GM21528 (cell line): Measurements from ENCODE around the gene SRSF1.
A peak's percentile ranks its signal among the peaks of the same experiment; 100 is the strongest.
"Not testable (repeated sequence)": the region's sequence is repeated elsewhere in the genome, so short reads cannot be mapped to it uniquely, and the experiment has no call there.

ENCODE experiments used
- ATAC-seq: cut with Tn5 transposase; IDR thresholded peaks from one replicate; pipeline ENCODE4 v1.9.1; 2021; ENCODE audit warnings: mild to moderate bottlenecking, moderate library complexity; ENCODE audit not compliant: unreplicated experiment, low FRiP score

SRSF1 gene

DNA sequence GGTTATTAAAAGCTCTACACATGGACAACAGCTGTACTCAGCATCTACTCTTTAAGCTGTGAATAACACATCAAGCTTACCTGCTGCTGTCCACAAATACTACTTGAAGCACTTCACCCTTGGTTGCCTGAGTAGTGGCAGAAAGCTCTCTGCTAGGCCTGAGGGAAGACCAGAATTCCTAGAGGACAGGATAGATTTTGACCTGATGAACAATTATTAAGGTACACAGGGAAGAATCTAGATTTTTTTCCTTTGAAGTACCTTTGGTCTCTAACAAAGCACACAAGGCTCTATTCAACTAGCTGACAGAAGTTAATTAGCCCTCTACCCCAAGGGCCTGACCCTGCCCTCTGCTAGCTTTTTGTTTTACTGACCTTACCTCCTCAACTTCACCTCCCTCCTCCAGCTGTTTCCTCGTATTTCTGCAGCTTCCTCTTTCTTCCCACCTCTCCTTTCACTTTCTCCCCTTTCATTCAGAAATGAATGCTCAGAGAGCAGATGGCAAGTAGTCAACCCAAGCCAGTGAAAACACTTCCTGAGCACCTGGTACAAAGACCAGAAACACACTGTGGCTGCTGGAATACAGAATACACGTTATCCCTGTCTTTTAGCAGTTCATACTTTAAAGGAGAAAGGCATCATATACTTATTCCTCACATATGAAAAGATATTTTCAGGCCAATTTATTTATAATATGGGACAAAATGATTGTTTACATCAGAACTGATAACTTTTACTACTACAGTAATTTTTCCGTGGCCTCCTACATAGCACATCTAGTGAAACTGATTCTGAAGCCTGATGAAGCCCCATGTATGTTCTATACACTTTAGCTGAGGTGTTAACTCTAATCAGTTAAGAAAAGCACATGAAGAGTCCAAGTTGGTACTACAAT is 13.3 kb downstream of the SRSF1 start:
- no peak for ATAC-seq

DNA sequence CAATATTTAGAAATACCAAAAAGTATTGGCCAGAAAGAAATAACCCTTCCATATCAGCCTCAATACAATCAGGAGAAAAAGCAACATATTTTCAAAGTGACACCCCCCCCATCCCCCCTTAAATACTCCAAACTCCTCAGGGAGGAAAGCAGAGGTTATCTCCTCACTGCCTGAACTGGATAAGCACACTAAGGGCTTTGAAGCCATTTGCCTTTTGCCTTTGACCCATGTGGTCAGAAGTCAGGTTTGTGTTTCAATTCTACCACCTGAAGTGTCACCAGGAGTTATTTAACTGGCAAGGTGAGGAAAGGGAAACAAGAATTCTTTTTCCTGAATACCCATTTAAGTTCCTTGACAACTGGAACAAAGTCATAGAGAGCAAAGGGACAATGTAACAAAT is 15.5 kb downstream of the SRSF1 start:
- no peak for ATAC-seq

DNA sequence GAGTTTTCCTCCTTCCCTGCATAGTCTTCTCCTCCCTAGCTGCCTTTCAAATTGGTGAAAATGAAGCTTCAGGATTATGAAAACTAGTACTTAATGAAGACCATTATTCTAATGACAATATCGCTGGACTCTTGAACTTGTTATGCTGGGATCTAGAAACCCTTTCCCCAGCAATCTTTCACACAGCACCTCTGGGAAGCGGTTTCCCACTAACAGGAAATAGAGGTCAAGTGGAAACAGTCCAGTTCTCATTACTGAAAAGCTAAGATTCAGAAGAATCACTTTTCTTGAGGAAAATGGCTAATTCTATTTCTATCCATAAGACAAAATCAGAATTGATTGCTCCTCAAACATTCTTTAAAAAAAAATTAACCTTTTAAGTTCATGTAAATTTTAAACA is 17.0 kb downstream of the SRSF1 start:
- no peak for ATAC-seq

DNA sequence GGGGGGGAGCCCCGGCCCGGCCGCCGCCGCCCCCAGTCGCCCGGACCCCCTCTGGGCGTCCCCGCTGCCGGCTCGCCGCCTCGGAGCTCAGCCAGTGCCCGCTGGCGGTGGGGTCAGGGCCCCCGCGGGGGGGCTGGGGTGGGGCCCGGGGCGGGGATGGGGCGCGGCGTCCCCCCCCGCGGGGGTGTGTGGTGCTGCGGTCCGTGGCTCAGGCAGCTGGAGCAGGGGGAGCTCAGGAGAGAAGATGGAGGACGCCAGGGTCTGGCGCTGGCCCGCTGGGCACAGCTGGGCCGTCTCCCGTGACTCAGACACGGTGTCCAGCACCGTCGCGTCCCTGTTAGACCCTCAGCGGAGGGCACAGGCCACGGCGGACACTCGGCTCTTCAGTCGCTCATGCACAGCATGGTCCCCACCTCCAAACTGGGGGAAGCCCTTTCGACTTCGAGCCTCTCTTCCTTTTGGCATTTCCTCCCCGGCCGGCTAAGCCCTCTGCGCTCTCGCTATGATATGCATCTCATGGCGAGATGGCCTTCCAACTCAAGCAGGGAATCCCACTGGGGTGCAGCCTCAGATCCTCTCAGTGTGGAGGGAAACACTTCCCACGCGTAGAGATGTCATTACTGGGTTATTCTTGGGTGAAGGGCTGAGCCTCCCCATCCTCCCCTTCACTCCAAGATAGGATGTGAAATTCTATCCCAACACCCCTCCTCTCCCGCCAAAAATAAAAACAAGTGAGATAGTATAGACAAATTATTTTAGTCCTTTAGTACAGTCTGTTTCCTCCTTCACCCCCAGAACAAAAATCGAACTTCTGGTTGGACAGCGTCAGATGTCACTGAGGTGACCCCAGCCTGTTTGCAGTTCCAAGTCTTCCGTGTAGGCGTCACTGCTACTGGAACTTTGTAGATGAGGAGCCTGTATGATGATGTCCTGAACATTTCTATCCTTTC is 18.5 kb downstream of the SRSF1 start:
- ATAC-seq, result peak; percentile 74

DNA sequence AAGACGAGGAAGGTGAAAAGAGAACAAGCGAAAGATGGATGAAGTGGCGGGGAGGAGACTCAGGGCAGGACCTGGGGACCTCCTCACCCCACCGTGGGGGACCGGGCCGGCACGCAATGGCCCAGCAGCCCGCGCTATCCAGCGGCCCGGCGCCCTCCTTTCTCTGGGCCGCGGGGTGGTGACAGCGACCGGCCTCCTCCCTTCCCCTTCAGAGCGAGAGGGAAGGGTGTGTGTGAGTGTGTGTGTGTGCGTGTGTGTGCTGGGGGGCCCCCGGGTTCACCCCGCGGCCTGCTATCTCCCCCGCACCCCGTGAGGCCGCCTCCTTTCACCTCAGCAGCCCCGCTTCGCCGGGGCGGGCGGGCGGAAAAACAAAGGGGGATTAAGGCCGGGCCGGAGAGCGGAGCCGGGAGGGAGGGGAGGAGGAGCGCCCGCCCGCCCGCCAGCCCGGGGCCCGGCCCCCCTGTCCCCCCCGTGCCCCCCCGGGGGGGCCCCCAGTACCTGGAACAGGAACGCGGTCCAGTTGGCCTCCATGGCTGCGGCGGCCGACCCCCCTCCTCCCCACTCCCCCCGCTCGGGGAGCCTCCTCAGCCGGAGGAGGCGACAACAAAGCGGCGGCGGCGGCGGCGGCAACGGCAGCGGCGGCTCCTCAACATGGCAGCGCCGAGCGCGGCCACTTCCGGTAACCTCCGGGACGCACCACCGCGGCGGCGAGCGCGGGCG is 19.3 kb downstream of the SRSF1 start, which contains the start of gene VEZF1:
Gene VEZF1, minus strand, starts transcription at position 674 of the 720 bp plus-strand sequence. Its CDS starts 143 bp downstream, at position 531.
- peak; percentile 64 for ATAC-seq

DNA sequence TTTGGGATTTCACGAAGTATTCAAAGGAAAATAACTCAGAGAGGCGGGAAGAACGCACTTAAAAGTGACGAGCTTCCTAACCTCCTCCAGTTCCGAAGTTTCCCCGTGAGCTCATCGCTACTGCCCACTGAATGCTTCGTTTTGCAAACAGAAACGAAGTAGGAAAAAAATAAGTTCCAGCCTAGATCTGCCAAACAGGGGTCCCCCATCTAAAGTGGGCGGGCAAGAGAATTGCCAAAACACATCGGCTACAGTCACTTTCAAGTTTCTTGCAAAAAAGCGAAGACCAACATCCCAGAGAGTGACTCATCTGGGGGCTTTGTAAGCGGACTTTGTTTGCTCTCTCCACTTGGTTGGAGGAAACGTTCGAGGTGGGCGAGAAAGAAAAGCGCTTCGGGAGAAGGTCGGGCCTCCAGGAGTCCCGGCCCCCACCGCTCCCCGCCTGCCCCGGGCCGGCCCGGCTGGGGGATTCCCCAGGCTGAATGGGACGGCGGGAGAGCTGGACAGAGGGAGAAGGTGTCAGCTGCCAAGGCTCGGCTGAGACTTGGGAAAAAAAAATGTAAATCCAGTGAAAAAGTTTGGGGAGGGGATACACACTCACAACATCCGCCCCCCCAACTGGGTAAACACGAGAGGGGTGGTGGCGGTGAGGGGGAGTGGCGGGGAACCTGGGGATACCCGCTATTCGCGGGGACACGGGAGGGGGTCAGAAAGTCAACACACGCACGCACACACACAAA is 20.0 kb downstream of the SRSF1 start:
- ATAC-seq, result peak; percentile 24

DNA sequence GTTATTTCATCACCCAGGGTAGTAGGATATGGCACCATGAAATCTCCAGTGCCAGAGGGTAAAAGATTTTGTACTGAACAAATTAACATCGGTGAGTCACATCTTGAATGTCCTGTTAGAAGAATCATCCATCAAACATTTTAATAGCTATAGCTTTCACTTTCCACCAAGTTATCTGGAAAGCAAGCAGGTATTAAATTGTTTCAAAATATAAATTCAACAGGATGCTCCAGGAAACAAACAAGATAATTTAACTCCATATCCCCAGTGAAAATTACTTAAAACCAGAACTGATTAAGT is 21.4 kb downstream of the SRSF1 start:
- ATAC-seq, result no peak

DNA sequence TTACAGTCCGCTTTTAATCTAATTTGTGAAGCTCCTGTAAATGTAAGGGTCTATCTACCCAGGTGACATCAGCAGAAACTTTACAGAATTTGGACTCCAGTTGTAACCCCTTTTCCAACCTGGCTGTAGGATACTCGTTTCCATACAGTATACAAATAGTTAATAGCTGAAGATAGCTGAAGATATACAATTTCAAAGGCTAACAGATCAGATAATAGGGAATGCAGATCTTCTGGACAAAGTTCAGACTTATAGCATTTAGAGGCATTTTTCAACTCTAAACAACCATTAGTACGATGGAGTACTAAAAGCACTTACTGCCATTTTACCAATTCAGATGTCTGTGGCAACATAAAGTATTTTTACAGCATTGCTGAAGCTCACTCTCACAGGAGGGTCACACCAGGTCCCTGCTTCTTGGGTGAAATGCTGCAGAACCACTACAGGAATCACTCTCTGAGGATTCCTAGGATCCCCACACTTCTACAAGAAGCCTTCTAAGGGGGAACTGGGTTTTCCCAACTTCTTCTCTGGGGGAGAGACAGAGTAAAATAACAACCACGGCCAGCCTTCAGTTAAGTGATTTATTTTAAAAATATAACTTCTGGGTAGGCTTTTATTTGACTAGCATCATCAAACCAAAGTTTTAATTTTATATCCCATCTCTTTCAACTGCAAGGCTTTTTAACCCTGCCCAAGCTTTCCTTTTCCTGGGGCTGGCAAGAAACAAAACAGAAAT is 21.9 kb downstream of the SRSF1 start:
- no peak for ATAC-seq

DNA sequence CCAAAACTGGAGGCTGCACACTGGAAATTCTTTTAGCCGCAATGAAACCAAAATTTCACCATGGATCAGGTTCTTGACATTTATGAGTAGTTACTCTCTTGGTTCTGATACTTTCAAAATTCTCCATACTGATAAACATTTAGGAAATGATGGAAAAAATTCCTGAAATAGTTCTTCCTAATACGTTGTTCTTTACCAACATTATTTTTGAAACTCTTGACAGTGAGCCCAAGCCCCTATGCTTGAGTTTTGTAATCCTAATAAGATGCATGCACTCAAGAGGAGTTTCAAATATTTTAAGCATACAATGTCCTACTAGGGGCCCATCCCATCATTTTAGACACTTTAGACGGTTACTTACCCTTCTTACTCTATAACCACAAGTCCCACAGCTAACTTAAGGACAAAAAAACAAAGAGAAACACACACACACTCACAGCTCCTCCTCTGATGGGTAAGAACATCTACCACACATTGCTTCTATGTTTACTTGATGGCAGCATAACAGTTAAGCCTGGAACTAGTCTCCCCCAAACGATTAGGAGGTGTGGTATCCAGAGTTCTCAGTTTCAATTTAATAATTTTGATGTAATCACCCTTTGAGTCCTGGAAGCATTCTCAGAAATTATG is 22.7 kb downstream of the SRSF1 start:
- no peak for ATAC-seq

DNA sequence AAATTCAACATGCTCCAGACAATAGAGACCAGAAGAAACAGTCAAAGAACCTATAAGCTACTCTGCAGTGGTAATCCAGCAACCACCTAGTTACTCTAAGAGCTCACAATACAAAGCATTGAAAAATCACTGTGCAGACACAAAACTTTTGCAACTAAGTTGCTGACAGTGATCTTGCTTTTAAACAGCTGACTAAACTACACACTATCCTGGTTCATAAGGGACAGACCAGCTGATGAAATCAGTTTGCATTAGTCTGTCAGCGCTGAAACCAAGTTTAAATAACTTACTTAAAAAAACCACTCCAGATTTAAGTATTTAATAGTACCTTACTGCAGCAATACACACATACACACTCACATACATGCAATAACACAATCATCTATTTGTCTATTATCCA is 23.6 kb downstream of the SRSF1 start:
- ATAC-seq, result no peak

DNA sequence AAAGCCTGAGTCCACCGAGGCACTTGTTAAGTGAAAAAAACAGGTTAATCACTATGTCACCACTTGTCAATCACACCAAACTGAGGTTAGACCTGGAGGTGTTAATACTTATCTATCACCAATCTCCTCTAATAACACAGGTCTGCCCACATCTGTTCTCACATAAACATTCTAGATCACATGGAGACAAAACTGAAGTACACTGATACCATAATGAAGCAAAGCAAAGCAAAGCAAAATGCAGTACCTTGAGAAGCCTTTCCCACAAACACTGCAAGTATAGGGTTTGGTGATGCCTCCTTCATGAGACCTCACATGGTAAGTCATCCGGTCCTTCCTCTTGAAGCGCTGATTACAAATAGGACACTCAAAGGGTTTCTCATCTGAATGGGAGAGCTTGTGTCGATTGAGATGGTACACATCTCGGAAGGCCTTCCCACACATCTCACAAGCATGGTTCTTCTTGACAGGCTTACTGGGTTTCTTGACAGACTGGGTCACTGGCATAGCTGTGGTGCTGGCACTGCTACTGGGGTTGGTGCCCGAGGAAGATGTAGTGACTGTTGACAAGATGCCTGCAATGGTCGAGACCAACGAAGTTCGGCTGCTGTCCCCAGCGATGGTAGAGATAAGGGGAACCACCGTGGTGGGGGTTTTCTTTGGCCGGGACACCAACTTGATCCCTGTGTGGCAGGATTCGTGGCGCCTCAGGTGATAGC is 24.4 kb downstream of the SRSF1 start:
- no peak for ATAC-seq

DNA sequence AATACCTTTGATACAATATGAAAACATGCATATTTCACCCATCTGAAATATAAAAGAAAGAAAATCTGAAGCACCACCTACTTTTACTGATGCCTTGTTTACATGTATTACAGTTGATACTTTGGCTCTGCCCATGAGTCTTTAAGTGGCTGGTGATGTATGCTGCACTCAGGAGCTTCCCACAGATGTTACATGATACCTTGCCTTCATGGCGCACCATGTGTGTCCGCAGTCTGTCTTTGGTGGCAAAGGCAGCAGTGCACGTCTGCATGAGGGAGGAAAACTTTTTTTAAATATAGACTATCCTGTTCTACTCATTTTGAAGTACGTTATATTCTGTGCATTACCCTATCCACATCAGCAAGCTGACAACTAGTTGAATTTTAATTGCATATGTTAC is 26.5 kb downstream of the SRSF1 start:
- ATAC-seq, result no peak

DNA sequence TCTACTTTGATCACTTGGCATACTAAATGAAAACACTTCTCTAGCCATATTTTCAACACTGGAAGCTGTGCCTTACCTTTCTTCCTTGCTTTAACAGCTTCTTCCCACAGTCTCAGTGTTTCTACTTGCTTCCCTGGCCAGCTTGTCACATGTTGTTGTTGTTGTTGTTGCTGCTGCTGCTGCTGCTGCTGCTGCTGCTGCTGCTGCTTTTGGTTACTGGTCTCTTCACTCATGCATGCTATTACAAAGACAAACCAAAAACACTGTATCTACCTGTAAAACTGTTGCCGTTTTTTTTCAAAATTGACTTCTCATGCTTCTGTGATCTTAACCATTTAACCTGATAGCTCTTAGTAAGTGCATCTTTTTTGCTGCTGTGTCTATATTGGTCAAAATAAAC is 28.0 kb downstream of the SRSF1 start:
- no peak for ATAC-seq

DNA sequence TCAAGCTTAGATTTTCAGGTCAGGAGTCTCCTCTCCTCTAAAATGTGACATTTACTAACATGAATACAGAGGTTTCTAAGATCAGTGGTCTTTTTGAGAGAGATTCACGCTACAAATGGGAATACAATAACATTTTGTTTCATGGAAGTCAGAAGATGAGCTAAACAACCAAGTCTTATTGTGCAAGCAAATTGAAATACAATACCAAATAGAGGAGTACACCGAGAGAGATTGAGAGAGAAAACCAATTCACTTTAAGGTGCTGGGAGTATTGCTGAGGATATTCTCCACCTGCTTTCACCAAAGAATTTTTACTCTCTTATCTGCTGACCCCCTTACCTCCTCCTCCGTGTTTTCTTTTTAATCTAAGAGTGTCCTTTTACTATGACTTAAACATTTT is 30.5 kb downstream of the SRSF1 start:
- ATAC-seq, result no peak

DNA sequence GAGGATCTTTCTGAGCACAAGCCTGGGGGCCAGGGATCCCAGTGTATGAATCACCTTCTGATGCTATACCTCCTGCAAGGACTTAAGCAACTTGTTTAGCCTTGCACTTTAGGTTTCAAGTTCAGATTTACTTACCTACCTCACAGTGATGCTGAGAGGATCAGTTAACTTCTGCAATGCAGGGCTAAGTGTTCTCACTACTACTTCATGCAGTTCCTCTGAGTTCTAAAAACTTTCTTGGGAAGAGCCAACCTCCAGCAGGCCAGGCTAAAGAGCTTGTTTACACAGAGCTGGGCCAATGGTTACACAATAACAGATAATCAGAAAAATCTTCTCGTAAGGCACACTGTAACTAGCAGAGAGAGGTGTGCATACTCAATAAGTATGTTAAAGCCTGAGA is 32.0 kb downstream of the SRSF1 start:
- ATAC-seq, result no peak

DNA sequence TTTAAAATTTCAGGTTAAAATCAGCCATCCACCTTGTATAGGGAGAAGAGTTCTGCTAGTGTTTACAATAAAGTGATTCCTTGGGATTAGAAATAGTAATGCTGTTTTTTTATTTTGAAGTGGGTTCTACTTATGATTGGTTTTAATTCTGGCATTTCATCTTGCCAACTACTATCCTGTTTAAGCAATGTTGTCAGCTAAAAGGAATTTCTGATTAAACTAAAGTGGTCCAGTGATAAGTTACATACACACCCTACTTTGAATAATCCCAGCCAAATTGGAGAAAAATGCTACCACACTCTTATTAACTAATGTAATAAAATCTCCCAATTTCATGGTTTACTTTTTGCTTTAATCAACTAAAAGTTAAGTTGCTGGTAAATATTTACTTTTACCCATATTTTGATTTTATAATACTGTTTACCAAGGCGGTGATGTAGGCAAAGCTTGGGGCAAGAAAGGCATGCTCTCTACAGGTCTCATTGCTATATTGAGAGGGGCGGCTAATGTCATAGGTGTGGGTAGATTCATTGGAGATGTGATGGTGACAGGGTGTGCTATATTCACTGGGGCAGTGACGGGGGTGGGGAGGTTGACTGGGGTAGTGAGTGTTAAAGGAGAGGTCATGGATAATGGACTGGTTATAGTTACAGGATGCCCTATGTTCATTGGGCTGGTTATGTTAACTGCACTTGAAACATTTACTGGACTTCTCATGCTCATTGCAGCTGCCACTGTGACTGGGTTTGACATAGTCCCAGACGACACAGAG is 32.8 kb downstream of the SRSF1 start:
- not testable (repeated sequence) for ATAC-seq

DNA sequence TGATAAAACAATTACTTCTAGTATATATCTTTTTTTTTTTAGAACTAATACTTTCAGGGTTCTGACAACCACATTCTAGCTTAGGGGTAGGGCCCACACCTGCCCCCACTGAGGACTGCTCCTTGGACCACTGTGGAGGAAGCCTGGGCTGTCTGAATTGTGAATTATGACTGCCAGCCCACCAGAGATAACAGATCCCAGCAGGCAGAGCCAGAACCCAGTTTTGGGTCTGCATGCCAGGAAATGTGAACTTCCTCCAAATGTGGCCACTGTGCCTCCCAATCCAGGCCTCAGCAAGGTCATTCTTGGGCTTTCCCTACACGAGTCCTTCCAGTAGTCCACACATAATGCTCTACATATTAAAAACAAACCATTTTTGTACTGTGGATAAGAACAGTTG is 34.9 kb downstream of the SRSF1 start:
- no peak for ATAC-seq

DNA sequence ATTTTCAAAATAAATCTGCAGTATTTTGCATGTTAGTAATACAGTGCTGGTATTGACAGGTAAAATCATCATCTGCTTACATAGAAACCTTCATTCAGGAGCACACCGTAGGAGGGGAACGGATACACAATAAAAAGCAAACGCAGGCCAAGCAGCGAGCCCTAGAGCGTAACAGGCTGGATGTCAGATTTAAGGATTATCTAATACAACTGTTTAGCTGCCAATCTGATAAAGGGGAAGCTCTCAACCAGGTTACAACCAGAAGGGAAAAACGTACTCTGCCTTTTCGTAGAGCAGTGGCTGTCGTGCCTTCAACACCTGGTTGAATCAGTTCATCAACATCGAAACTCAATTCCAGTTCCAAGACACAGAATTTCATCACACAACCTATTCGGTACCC is 35.5 kb downstream of the SRSF1 start:
- ATAC-seq, result no peak
